GM12874 (cell line): Measurements from ENCODE around the gene PIEZO1.

Experiments
- CTCF ChIP-seq: IDR thresholded peaks from 2 replicates; pipeline ENCODE4 v1.5.1; 2011; ENCODE audit warnings: low read depth, mild to moderate bottlenecking, control low read depth, low read length, moderate library complexity; ENCODE audit not compliant: insufficient read depth

PIEZO1 gene

GRCh38 chr16:88702371-88703210, 82.4 kb downstream of the PIEZO1 start:
- no peak for TF ChIP-seq CTCF

GRCh38 chr16:88701581-88702370, 83.2 kb downstream of the PIEZO1 start:
- TF ChIP-seq CTCF = no peak

GRCh38 chr16:88700636-88701482, 84.2 kb downstream of the PIEZO1 start:
- TF ChIP-seq CTCF = no peak

GRCh38 chr16:88700322-88700635, 84.7 kb downstream of the PIEZO1 start:
- TF ChIP-seq CTCF = no peak

GRCh38 chr16:88699180-88699579, 85.8 kb downstream of the PIEZO1 start:
- no peak for TF ChIP-seq CTCF

- no peak for TF ChIP-seq CTCF
Observed at GRCh38 chr16:88698646-88699045, 86.4 kb downstream of the PIEZO1 start.
